A549 (cell line): ENCODE measurements around the gene CDH4.

Source experiments
- FOSL2 ChIP-seq, 2 experiments: fragments of 450-650 bp in 1 of 2; fragments of >200 bp in 1 of 2; sonication (Bioruptor Twin) in 1 of 2; formaldehyde crosslinking; IDR thresholded peaks; 2 replicates each; pipeline versions ENCODE4 v1.5.0 to v1.6.1; 2016 to 2020; ENCODE audit warnings: mild to moderate bottlenecking in 1 of 2, moderate library complexity in 1 of 2
- POLR2A ChIP-seq: IDR thresholded peaks from 2 replicates; pipeline ENCODE4 v1.6.1; 2012; ENCODE audit warnings: mild to moderate bottlenecking, low read length
- RFX5 ChIP-seq: fragments of 450-650 bp; IDR thresholded peaks from 2 replicates; pipeline ENCODE4 v1.7.1; 2014; ENCODE audit warnings: antibody characterized with exemption, mild to moderate bottlenecking, moderate library complexity
- SREBF2 ChIP-seq: fragments of 450-650 bp; IDR thresholded peaks from 2 replicates; pipeline ENCODE4 v1.6.1; 2014; ENCODE audit warnings: mild to moderate bottlenecking, moderate library complexity
- TF ChIP-seq, protein P1 (sequence below): fragments of >200 bp; sonication (Bioruptor Twin); formaldehyde crosslinking; IDR thresholded peaks from 3 replicates; pipeline ENCODE4 v1.5.1; 2016
- TF ChIP-seq, protein P2 (sequence below): IDR thresholded peaks from 2 replicates; pipeline ENCODE4 v1.6.1; 2012

DNA sequence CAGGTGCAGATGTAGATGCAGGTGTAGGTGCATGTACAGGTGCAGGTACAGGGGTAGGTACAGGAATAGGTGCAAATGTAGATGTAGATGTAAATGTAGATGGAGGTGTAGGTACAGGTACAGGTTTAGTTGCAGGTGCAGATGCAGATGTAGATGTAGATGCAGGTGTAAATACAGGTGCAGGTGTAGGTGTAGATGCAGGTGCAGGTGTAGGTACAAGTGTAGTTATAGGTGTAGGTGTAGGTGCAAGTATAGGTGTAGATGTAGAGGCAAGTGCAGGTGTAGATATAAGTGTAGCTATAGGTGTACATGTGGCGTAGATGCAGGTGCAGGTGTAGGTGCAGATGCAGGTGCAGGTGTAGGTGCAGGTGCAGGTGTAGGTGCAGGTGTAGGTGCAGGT is 34.2 kb upstream of the CDH4 start:
- TF ChIP-seq, protein P1, sequence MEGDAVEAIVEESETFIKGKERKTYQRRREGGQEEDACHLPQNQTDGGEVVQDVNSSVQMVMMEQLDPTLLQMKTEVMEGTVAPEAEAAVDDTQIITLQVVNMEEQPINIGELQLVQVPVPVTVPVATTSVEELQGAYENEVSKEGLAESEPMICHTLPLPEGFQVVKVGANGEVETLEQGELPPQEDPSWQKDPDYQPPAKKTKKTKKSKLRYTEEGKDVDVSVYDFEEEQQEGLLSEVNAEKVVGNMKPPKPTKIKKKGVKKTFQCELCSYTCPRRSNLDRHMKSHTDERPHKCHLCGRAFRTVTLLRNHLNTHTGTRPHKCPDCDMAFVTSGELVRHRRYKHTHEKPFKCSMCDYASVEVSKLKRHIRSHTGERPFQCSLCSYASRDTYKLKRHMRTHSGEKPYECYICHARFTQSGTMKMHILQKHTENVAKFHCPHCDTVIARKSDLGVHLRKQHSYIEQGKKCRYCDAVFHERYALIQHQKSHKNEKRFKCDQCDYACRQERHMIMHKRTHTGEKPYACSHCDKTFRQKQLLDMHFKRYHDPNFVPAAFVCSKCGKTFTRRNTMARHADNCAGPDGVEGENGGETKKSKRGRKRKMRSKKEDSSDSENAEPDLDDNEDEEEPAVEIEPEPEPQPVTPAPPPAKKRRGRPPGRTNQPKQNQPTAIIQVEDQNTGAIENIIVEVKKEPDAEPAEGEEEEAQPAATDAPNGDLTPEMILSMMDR = no peak
- TF ChIP-seq FOSL2 (IDR thresholded peaks at IDR 0.05) (no peak), FOSL2 (CRISPR knock-in tag; IDR thresholded peaks at IDR 0.05) (no peak), POLR2A (no peak), SREBF2 (no peak), RFX5 (no peak)
- TF ChIP-seq, protein P2, sequence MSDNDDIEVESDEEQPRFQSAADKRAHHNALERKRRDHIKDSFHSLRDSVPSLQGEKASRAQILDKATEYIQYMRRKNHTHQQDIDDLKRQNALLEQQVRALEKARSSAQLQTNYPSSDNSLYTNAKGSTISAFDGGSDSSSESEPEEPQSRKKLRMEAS = no peak
